Stimulated activated CD4-positive, alpha-beta T cell treated with anti-CD3 and anti-CD28 coated beads, Interleukin-15, amount 100 ng/mL, for 24 hours (primary cell): ENCODE results near the gene SLC16A3.
"Not testable (repeated sequence)": the region's sequence is repeated elsewhere in the genome, so short reads cannot be mapped to it uniquely, and the experiment has no call there.

Source experiments
- DNase-seq: peaks from one replicate; pipeline ENCODE4 v3.0.0-alpha.2; 2020

Gene SLC16A3

DNA sequence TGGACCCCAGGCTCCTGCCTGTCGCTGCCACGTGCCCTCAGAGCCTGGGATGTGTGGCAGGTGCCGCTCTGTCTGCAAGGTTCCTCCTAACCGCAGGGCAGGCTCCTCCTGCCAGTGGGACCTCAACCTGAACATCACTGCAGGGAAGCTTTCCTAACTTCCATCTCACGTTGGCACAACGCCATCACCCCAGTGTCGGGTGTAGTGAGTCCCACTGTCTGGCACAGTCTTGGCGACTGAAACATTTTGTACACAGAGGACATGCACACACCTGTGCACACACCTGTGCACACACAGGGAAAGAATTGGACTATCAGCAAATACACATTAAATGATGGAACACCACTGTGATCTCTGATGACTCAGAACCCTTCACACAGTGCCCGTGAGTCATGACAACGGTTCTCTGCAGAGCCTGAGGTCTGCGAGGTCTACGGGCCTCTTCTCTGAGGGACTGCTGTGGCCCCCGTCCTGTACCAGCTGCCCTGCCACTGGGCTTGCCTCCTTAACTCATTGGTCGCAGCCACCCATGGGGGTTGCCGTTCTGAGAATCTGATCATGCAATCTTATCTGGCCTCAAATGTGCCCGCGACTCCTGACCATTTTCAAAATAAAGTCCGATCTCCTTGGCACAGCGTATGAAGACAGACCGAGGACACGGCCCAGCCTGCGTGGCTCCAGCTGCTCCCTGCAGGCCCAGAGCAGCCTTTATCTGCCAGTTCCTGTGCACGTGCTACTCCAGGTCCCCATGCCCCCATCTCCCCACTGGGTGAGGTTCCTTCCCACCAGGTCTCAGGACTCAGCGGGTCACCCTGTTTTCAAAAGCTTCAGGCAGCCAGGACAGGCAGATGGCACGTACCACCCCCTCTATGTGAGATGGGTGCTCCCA, 23.8 kb upstream of the SLC16A3 start:
- DNase-seq = peak; percentile 73

DNA sequence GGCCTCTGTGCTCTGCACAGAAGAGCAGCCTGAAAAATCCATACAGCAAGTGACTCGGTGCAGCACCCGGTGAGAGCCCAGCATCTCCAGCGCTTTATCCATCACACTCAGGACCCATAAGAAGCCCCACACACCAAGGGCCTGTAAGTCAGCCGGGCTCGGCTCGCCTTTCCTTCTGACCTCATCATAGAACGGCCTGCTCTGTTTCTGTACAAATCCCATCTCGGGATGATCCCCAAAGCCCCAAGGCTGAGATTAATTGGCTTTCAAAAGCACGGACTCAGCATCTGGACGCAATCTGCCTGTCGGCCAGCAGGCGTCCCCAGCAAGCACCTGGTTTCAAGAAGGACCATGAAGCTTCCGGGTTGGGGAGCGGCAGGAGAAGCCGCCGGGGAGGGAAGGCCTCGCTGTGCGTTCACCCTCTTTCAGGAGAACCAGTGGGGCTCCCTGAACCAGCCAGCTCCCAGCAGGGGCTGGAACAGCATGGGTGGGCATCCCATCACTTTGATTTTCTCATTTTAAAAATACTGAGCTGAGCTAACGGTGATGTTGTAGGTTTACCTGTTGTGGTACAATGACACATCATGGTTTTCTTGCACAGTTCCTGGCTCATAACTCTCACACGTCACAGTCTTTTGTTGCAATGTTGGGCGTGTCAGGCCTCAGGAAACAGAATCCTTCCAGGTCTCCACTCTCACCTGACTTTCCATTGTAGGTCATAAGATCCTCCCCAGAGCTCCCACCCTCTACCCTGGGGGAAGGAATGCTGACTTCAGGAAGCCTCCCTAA, 22.9 kb upstream of the SLC16A3 start:
- peak; percentile 87 for DNase-seq

DNA sequence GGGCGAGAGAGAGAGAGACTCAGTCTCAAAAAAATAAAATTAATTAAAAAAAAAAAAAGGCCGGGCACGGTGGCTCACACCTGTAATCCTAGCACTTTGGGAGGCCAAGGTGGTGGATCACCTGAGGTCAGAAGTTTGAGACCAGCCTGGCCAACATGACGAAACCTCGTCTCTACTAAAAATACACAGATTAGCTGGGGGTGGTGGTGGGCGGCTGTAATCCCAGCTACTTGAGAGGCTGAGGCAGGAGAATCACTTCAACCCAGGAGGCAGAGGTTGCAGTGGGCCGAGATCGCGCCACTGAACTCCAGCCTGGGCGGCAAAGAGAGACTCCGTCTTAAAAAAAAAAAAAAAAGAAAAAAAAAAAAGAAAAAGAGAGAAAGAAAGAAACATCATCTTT, 18.2 kb upstream of the SLC16A3 start:
- DNase-seq = not testable (repeated sequence)

DNA sequence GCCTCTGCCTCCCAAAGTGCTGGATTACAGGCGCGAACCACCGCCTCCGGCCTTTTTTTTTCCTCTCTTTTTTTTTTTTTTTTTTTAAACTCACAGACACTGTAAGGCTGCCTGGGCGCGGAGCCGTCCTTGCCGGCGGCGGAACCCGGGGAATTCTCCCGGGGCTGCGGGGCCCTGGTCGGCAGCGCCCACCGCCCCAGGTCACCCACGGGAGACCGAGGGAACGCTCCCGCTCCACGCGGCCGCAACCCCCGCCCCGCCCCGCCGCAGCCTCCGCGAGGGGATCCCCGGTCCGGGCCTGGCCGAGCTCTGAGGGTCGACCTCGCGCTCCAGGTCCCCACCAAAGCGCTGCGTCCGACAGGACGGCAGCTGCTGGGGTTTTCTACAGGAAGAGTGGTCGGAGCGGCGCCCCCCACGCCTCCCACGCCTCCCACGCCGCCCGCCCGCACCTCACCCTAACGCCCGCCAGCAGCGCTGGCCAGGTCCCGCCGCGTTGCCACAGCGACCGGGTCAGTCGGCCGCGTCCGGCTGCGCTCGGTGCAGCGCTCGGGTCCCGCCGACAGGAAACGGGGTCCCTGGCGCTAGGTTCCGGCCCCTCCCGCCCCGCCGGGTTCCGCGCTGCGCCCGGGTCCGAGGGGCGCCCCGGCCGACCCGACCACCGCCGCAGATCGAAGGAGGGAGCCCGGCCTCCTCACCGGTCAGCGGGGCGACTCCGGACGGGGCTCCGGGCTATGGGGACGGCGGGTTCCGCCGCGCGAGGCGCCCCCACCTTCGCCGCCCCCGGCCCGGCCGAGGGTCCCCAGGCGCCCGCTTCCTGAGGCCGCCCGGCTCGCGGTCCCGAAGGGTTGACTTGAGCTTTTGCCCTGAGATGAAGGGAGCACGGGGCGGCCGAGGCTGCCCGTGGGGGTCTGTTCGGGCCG, 16.3 kb upstream of the SLC16A3 start, which contains the start of gene CCDC57:
TSS of gene CCDC57 (minus strand) at position 512 of the 920 bp plus-strand sequence. CDS start 10,898 bp downstream, outside the sequence.
- DNase-seq = peak; percentile 86

DNA sequence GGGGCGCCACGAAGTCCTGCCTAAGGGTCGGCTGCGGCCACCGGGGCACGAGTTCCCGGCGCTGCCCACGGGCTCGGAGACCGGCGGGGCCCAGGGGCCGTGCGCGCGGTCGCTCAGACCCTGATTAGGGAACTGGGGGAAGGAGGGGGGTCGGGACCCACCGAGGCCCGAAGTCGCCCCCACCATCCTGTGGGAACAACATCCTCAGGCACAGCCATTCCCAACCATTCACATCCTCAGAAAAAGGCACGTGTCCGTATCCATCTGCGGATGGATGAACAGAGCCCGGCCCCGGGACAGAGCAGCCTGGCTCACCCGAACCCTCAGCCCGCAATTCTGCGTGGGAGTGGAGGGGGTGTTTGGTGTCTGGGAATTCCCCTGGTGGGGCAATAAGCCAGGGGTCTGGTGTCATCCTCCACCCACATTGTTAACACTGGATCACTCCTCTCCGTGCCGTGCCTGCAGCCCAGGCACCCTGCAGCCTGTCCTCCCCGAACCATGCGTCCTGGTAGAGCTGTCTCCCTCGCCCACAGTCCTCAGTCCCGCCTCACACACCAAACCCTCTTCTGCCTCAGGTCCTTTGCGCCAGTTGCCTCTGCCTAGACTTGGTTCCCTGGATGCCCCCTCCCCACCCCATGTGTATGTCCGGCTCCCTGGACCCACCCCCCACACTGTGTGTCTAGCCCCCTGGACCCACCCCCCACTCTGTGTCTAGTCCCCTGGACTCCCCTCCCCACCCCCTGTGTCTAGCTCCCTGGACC, 15.4 kb upstream of the SLC16A3 start:
- peak; percentile 73 for DNase-seq

DNA sequence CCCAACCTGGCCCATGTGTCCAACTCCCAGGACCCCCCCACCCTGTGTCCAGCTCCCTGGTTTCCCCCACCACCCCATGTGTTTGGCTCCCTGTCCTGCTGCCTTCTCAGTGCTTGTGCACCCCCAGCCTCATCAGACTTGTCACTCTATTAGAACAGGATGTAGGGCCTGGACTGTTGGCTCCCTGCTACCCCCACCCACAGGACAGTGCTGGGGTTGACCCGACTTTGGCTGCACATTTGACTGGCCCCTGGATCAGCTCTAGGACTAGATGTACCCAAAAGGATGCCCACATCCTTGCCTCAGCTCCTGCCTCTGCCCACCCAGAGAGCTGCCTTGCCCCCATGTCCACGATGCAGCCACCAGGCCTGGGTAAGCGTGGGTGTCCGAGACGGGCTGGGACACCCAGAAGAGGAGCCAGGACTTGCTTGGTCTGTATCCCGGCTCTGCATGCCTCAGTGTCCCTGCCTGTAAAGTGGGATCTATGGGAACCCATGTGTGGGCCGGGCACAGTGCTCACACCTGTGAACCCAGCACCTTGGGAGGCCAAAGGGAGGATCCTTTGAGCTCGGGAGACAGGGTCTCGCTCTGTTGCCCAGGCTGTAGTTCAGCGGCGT, 14.7 kb upstream of the SLC16A3 start:
- DNase-seq = no peak

DNA sequence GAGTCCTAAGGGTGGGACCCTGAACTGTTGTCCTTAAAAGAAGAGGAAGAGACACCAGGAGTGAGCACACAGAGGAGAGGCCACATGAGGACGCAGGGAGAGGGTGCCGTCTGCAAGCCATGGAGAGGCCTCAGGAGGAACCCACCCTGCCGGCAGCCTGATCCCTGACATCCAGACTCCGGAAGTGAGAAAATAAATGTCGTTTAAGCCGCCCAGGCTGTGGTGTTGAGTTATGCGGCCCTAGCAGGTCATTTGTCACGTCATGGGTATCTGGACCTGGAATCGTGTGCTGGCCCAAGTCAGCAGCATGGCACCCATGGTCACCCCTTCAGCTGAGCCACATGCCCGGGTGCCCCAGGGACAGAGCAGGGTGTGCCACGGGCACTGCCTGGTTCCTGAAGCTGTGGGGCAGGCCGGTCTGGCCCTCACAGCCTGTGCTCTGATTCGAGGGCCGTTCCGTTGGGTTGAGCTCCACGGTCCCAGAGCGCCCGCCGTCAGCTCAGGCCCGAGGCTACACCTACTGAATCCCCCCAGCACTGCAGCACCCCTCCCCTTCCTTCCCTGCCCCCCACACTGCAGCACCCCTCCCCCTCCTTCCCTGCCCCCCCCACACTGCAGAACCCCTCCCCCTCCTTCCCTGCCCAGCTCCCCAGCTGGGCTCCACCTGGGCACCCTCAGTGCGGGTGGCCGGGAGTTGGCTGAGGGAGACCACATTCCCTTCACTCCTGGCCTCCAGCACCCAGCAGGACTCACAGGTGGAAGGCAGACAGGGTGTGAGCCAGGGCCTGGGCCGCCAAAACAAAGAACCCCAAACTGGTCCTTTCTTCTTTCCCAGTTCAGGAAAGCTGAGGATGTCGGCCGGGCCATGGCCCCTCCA, 13.5 kb upstream of the SLC16A3 start:
- DNase-seq = peak; percentile 20

DNA sequence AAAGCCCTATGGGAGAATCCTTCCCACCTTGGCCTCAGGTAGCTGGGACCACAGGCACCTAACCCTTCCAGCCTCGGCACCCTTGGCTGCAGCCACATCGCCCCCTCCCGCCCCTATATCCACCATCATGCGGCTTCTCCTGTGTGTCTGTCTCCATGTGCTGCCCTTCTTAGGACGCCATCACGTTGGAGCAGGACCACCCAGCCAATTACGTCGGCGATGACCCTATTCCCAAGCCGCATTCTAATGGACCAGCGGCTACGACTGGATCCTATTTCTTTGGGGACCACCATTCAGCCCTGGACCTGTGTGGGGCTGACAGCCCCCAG, 12.9 kb upstream of the SLC16A3 start:
- DNase-seq = no peak

DNA sequence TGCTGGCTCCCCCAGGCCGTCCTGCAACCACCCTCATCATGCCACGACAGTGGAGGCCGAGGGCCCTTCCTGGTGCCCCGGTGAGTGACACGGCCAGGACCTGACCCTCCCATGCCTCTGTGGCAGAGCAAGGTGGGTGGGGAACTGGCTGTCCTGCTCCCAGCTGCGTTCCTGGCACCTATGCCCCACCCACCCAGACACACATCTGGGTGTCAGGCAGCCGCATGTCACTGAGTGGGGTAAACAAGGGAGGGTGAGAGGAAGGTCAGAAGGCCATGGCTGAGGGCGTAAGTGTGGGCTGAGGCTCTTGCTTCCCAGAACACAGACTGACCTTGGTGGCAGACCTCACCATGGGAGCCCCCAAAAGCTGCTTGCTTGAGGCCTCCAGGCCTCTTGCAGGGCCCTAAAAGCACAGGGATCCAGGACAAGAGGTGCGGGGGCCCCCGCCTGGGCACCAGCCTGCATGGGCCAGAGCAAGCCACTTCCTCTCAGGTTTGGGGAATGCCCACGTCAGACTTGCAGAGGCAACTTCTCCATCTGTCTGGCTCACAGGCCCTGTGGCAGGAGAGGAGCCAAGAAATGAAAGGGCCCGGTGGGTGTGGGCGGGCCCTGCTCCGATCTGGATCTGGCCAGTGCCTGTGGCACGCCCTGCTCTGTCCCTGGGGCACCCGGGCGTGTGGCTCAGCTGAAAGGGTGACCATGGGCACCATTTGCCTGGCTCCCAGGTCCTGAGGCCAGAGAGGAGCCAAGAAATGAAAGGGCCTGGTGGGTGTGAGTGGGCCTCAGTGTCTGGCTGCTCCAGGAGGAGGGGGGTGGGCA, 12.3 kb upstream of the SLC16A3 start:
- DNase-seq = peak; percentile 59

DNA sequence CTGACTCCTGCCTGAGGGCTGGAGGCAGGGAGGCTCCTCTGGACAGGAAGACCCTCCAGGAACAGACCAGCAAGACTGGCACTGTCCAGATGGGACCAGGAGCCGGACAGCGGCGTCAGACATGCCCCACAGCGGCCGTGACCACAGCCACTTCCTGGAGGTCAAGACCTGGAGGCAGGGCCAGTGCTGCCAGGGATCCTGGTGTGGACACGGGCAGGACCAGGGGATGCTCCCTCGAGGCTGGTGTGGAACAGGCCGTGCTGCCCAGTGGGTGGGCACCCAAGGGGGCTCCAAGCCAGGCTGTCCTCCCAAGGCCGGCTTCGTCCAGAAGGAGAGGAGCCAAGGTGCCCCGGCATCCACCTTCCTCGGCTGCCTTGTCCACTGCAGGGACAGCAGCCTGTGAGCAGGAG, 11.7 kb upstream of the SLC16A3 start:
- DNase-seq = no peak

DNA sequence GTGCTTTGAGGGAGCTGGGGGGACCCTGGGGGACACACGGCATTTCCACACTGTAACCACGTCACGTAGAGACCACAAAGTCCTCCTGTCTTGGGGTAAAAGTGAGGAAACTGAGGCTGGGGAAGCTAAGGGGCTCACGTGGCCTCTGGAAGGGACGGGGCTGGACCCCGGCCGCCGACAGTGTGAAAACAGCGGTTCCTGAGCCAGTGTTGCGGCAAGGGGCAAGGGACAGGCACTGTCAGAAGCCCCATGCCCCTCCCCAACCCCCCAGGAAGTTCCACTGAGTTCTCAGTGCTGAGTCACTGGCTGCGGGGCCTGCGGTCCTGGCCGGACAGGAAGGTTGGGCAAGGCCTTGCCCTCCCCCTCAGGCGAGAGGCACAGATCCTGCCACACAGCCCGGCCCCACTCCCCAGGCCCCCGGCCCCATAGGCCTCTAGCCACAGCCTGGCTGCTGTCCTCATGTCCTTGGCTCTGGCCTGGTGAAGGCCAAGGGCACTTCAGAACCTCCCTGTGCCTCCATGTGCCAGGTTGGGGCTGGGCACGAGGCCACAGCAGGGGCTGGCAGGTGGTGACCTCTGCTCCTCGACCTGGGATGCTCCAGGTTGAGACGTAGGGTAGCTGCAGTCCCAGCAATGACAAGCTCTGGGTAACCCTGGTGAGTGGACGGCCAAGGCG, 11.2 kb upstream of the SLC16A3 start:
- no peak for DNase-seq

DNA sequence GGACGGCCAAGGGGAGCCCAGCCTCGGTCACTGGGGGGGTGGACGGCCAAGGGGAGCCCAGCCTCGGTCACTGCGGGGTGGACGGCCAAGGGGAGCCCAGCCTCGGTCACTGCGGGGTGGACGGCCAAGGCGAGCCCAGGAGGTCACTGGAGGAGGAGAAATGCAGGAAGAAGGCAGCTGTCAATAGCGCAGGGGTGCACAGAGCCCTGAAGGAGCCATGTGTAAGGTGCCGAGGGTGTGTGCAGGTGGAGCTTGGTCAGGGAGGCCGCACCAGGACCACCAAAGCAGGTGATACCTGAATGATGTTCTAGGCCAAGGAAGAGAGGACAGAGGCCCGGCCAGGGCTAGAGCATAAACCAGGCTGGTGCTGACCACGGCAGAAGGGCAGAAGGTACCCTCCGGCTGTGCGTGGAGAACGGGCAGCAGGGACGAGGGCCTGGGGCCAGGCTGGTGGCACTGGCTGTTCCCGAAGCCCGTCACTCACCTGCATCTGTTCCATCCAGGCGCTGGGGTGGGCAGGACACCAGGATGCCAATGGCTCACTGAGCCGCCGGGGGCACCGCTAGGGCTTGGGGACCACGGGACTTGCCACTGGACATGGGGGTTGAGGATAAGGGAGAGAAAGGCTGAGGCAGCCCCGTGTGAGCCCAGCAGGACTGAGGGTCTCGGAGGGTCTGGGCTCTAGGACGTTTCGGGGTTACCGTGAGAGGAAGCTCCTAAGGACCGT, 10.3 kb upstream of the SLC16A3 start:
- DNase-seq = no peak

DNA sequence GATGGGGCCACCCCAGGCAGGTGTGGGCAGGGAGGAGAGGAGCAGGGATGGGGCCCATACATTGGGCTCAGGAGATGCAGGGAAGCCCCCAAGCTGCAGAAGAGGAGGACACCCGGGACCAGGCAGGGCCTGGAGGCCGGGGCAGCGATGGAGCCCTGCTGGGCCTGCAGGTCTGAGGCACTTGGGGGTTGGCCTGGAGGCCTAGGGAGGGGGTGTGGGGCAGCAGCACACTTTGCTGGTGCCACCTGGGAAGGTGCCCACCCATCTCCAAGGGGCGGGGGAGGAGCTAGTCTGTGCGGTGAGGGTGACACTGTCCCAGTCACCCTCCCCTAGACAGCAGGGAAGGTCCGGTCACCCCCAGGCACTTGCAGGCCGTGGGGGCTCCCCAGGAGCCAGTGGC, 9.8 kb upstream of the SLC16A3 start:
- no peak for DNase-seq

DNA sequence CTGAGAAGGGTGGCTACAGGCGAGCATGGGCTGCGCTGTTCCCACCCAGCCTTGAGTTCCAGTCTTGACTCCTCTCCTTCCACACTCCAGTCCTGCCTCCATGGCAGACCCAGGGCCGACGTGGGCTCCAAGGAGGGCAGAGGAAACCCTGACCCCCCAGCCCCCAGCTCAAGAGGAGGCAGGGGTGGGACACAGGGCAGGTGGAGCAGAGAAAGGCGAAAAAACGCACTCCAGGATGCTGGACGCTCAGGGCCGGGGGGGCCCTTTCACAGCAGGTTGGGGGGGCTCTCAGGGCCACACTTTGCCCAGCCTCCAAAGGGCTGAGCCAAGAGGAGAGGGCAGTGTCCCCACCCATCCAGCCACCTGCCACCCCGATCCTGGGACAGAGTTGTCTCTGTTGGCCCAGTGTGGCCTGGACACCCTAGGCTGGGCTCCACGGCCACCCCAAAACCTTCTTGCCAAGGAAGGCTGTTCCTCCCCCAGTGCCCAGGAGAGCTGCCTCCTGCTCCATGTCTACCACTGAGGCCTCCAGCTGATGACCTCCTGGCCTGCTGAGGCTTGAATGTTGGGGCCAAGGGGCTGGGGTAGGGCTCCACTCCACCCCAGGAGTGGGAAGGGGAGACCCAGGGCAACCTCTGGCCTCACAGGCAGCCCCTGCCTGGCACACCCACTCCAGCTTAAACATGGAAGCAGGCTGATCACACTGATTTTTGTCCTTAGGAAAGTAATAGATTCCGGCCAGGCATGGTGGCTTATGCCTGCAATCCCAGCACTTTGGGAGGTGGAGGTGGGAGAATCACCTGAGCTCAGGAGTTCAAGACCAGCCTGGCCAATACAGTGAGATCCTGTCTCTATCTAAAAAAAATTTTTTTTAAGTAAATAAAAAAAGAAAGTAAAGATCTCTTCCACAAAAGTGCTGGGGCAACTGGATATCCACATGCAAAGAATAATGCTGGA, 8.8 kb upstream of the SLC16A3 start:
- no peak for DNase-seq

DNA sequence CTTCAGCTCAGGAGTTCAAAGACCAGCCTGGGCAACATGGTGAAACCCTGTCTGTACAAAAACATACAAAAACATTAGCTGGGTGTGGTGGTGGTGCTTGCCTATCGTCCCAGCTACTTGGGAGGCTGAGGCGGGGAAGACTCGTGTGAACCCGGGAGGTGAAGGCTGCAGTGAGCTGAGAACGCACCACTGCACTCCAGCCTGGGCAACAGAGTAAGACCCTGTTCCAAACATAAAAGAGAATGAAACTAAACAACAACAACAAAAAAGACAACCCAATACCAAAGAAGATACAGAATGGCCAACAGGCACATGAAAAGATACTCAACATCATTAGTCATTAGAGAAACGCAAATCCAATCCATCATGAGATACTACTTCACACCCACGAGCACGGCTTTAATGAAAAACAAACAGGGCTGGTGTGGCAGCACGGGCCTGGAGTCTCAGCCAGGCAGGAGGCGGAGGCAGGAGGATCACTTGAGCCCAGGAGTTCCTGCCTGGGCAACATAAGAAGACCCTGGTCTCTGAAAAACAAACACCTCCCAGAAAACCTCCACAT, 7.4 kb upstream of the SLC16A3 start:
- DNase-seq = no peak

DNA sequence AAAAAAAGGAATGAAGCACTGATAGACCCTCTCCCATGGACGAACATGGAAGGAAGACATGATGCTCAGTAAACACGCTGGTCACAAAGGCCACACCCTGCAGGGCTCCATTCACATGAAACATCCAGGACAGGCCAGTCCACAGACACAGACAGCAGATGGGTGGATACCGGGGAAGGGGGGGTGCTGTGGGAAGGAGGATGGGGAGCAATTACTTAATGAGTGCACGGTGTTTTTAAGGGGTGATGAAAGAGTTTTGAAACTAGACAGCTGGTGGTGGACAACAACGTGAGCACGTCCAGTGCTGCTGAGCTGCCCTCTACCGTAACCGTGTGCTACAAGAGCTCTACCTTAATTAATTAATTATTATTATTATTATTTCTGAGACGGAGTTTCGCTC, 6.0 kb upstream of the SLC16A3 start:
- no peak for DNase-seq

DNA sequence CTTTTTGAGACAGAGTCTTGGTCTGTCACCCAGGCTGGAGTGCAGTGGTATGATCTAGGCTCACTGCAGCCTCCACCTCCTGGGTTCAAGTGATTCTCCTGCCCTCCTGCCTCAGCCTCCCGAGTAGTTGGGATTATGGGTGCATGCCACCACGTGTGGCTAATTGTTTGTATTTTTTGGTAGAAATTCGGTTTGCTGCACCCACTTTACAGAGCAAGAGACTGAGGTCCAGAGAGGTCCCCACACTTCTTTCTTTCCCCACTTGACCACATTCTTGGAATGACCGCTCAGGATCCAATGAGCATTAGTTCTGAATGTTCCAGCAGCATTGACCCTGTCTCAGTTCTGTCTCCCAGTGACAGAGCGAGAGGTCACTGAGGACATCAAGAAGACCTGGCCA, 5.3 kb upstream of the SLC16A3 start:
- no peak for DNase-seq
